GM20431 (cell line): ENCODE results near the gene CLSTN1.

Experiments used
- in situ Hi-C: fragments of 300-500 bp; cut with MseI, MboI; formaldehyde crosslinking; loops from one replicate; pipeline ENCODE4 v1.15.0; 2020; ENCODE audit warnings: low sequenced_read_pairs; ENCODE audit not compliant: unreplicated experiment

The CLSTN1 gene

GRCh38 chr1:9835758-9836631 lies 12.2 kb upstream of the CLSTN1 start:
- in situ Hi-C loops: no loop called here

- in situ Hi-C loops: no loop called here
Measured at GRCh38 chr1:9835404-9835757, 11.6 kb upstream of the CLSTN1 start.

GRCh38 chr1:9833632-9834031 lies 9.9 kb upstream of the CLSTN1 start:
- in situ Hi-C loops: no loop called here

GRCh38 chr1:9827558-9828185 lies 3.9 kb upstream of the CLSTN1 start:
- in situ Hi-C loops: no loop called here

- in situ Hi-C loops: no loop called here
Measured at GRCh38 chr1:9826616-9827015, 2.9 kb upstream of the CLSTN1 start.

- in situ Hi-C loops: no loop called here
Measured at GRCh38 chr1:9826087-9826486, 2.3 kb upstream of the CLSTN1 start.

- in situ Hi-C loops: no loop called here
Measured at GRCh38 chr1:9825093-9826074, 1.6 kb upstream of the CLSTN1 start.

GRCh38 chr1:9824702-9825089 lies 931 bp upstream of the CLSTN1 start:
- in situ Hi-C loops: no loop called here

GRCh38 chr1:9823693-9823942 lies 147 bp downstream of the CLSTN1 start:
- in situ Hi-C loops: no loop called here

GRCh38 chr1:9822897-9823692 lies 670 bp downstream of the CLSTN1 start:
- in situ Hi-C loops: no loop called here

GRCh38 chr1:9822490-9822889 lies 1.3 kb downstream of the CLSTN1 start:
- in situ Hi-C loops: no loop called here

- in situ Hi-C loops: no loop called here
Measured at GRCh38 chr1:9821710-9822109, 2.1 kb downstream of the CLSTN1 start.

- in situ Hi-C loops: no loop called here
Measured at GRCh38 chr1:9820521-9820920, 3.2 kb downstream of the CLSTN1 start.

GRCh38 chr1:9817734-9818133 lies 6.0 kb downstream of the CLSTN1 start:
- in situ Hi-C loops: no loop called here

- in situ Hi-C loops: no loop called here
Measured at GRCh38 chr1:9816199-9816598, 7.6 kb downstream of the CLSTN1 start.

- in situ Hi-C loops: no loop called here
Measured at GRCh38 chr1:9815150-9815549, 8.6 kb downstream of the CLSTN1 start.

GRCh38 chr1:9814619-9815018 lies 9.1 kb downstream of the CLSTN1 start:
- in situ Hi-C loops: no loop called here

GRCh38 chr1:9811239-9811966 lies 12.4 kb downstream of the CLSTN1 start:
- in situ Hi-C loops: no loop called here

GRCh38 chr1:9809100-9809510 lies 14.7 kb downstream of the CLSTN1 start:
- in situ Hi-C loops: no loop called here
